GM23338 (cell line): Measurements from ENCODE around the gene NCOA7. TPM values are rescaled to one million over a fixed set of nuclear protein-coding genes. Genes with fewer than 3 reads are reported as not detected.

Experiments
- ATAC-seq: fragments of 200-7000 bp; cut with Tn5 transposase; 3 replicates; pipeline ENCODE4 v1.9.1; 2020
- DNase-seq: peaks from one replicate; pipeline ENCODE4 v3.0.0-alpha.2; 2015; ENCODE audit warnings: low spot score
- H2AFZ ChIP-seq: fragments of 200-600 bp; sonication (generic); 2 replicates; pipeline ENCODE4 v1.8.0; 2016; ENCODE audit warnings: antibody characterized with exemption, mild to moderate bottlenecking, moderate library complexity
- H3F3A ChIP-seq: fragments of 200-600 bp; sonication (generic); replicated peaks from 2 replicates; pipeline ENCODE4 v1.8.0; 2017; ENCODE audit warnings: antibody characterized with exemption, mixed run types, low read depth
- H3K27ac ChIP-seq: fragments of 200-600 bp; sonication (generic); 2 replicates; pipeline ENCODE4 v1.6.1; 2016; ENCODE audit warnings: low read depth
- H3K27me3 ChIP-seq: fragments of 200-600 bp; sonication (generic); 2 replicates; pipeline ENCODE4 v1.8.0; 2016; ENCODE audit warnings: mild to moderate bottlenecking, mixed run types, moderate library complexity; ENCODE audit not compliant: insufficient read depth
- H3K36me3 ChIP-seq: fragments of 200-600 bp; sonication (generic); 2 replicates; pipeline ENCODE4 v1.8.0; 2016; ENCODE audit warnings: mild to moderate bottlenecking; ENCODE audit not compliant: insufficient read depth
- H3K4me1 ChIP-seq: fragments of 200-600 bp; sonication (generic); 2 replicates; pipeline ENCODE4 v1.8.0; 2016; ENCODE audit warnings: mild to moderate bottlenecking, moderate library complexity; ENCODE audit not compliant: insufficient read depth
- H3K4me2 ChIP-seq: fragments of 200-600 bp; sonication (generic); 2 replicates; pipeline ENCODE4 v1.7.1; 2017; ENCODE audit warnings: mixed run types
- H3K4me3 ChIP-seq: fragments of 200-600 bp; sonication (generic); 2 replicates; pipeline ENCODE4 v1.6.1; 2016; ENCODE audit warnings: mixed run types
- H3K79me2 ChIP-seq: fragments of 200-600 bp; sonication (generic); replicated peaks from 2 replicates; pipeline ENCODE4 v1.8.0; 2017; ENCODE audit warnings: mild to moderate bottlenecking; ENCODE audit not compliant: insufficient read depth
- H3K9me2 ChIP-seq: fragments of 200-600 bp; sonication (generic); 2 replicates; pipeline ENCODE4 v1.8.0; 2017; ENCODE audit not compliant: insufficient read depth
- H4K20me1 ChIP-seq: fragments of 200-600 bp; sonication (generic); replicated peaks from 2 replicates; pipeline ENCODE4 v1.8.0; 2017; ENCODE audit warnings: mild to moderate bottlenecking; ENCODE audit not compliant: insufficient read depth
- H3K27ac Mint-ChIP-seq: 2 replicates; pipeline ENCODE4 v1.8.0; 2020; ENCODE audit warnings: inconsistent platforms, mild to moderate bottlenecking, moderate library complexity, mixed read lengths
- H3K27me3 Mint-ChIP-seq: 3 replicates; pipeline ENCODE4 v1.8.0; 2022; ENCODE audit warnings: low read depth, mild to moderate bottlenecking, moderate library complexity, mixed read lengths, inconsistent platforms; ENCODE audit not compliant: insufficient read depth, poor library complexity
- H3K36me3 Mint-ChIP-seq: 3 replicates; pipeline ENCODE4 v1.8.0; 2021; ENCODE audit warnings: low read depth, mild to moderate bottlenecking, inconsistent platforms, moderate library complexity, mixed read lengths
- H3K4me1 Mint-ChIP-seq: 3 replicates; pipeline ENCODE4 v1.8.0; 2020; ENCODE audit warnings: mild to moderate bottlenecking, inconsistent platforms, mixed read lengths
- H3K4me3 Mint-ChIP-seq: 3 replicates; pipeline ENCODE4 v1.8.0; 2021; ENCODE audit warnings: moderate library complexity, mild to moderate bottlenecking, inconsistent platforms, mixed read lengths
- H3K9me3 Mint-ChIP-seq: 3 replicates; pipeline ENCODE4 v1.8.0; 2020; ENCODE audit warnings: moderate library complexity, mild to moderate bottlenecking, inconsistent platforms, mixed read lengths
- CREB1 ChIP-seq: fragments of 250-450 bp; sonication (Bioruptor Pico); IDR thresholded peaks from 2 replicates; pipeline ENCODE4 v1.5.0; 2020; ENCODE audit warnings: low read depth, mild to moderate bottlenecking, moderate library complexity
- ETS1 ChIP-seq: IDR thresholded peaks from 2 replicates; pipeline ENCODE4 v1.6.1; 2016; ENCODE audit warnings: antibody characterized with exemption
- EZH2phosphoT487 ChIP-seq: fragments of 200-600 bp; sonication (generic); IDR thresholded peaks from one replicate; pipeline ENCODE4 v1.8.1; 2018; ENCODE audit warnings: antibody characterized with exemption; ENCODE audit not compliant: unreplicated experiment
- JUNB ChIP-seq: IDR thresholded peaks from one replicate; pipeline ENCODE4 v1.6.1; 2016; ENCODE audit warnings: antibody characterized with exemption; ENCODE audit not compliant: unreplicated experiment
- NANOG ChIP-seq: IDR thresholded peaks from 2 replicates; pipeline ENCODE4 v1.6.1; 2016; ENCODE audit warnings: antibody characterized with exemption, borderline replicate concordance
- POLR2AphosphoS5 ChIP-seq: IDR thresholded peaks from 2 replicates; pipeline ENCODE4 v1.6.1; 2016; ENCODE audit warnings: antibody characterized with exemption, low read depth
- REST ChIP-seq: IDR thresholded peaks from one replicate; pipeline ENCODE4 v1.6.1; 2018; ENCODE audit warnings: antibody characterized with exemption; ENCODE audit not compliant: unreplicated experiment
- STAT1 ChIP-seq: IDR thresholded peaks from one replicate; pipeline ENCODE4 v1.6.1; 2016; ENCODE audit warnings: antibody characterized with exemption; ENCODE audit not compliant: unreplicated experiment
- ZNF114 ChIP-seq: fragments of 250-450 bp; sonication (Bioruptor Pico); IDR thresholded peaks from 2 replicates; pipeline ENCODE4 v1.5.0; 2020; ENCODE audit warnings: mild to moderate bottlenecking, moderate library complexity
- ZNF331 ChIP-seq: fragments of 250-450 bp; sonication (Bioruptor Pico); IDR thresholded peaks from 2 replicates; pipeline ENCODE4 v1.5.0; 2020; ENCODE audit warnings: low read depth, mild to moderate bottlenecking, moderate library complexity
- ZNF462 ChIP-seq: fragments of 250-450 bp; sonication (Bioruptor Pico); IDR thresholded peaks from 2 replicates; pipeline ENCODE4 v1.5.0; 2020; ENCODE audit warnings: mild to moderate bottlenecking, moderate library complexity
- polyA plus RNA-seq: library from polyadenylated mRNA; unstranded; fragments of >200 nt; fragmentation: Nextera tagmentation; extraction: Ambion mirVana; gene quantifications from 2 replicates; pipeline ENCODE4 v1.2.1, GENCODE V29; 2016
- total RNA-seq: library from RNA; depleted of rRNA; stranded (reverse); fragments of >200 nt; shearing (Covaris generic); gene quantifications from 2 replicates; pipeline ENCODE4 v1.2.3, GENCODE V29; 2014

NCOA7 gene
- total and polyA plus RNA-seq, 2 experiments from 2014 or later, result 9.3 to 15.7 TPM

- TF ChIP-seq JUNB (no peak), NANOG (no peak), ZNF114 (no peak)
Observed at GRCh38 chr6:125927761-125928160, 137.0 kb downstream of the NCOA7 start (continued).

- Histone ChIP-seq H3K36me3 (no peaks in the 10 kb centered on the region), H3K9me2 (no peaks in the 10 kb centered on the region), H3K27me3 (no peaks in the 10 kb centered on the region), H3K4me2 (no peak overlapping the region), H3K4me3 (no peak overlapping the region), H3F3A (no peaks in the 10 kb centered on the region), H2AFZ (no peak overlapping the region), H3K79me2 (no peaks in the 10 kb centered on the region), H4K20me1 (no peaks in the 10 kb centered on the region), H3K27ac (no peak overlapping the region), H3K4me1 (no peaks in the 10 kb centered on the region)
- H3K27ac Mint-ChIP-seq, result no peak overlapping the region
- TF ChIP-seq ZNF331 (CRISPR knock-in tag) (no peak), EZH2phosphoT487 (no peak), POLR2AphosphoS5 (no peak), REST (no peak), NANOG (no peak), ZNF114 (no peak), STAT1 (no peak), CREB1 (CRISPR knock-in tag) (no peak), ZNF462 (CRISPR knock-in tag) (no peak), JUNB (no peak), ETS1 (no peak)
- H3K4me3 Mint-ChIP-seq, result no peak overlapping the region
- DNase-seq, result no peak
- H3K36me3 Mint-ChIP-seq, result no peaks in the 10 kb centered on the region
- H3K9me3 Mint-ChIP-seq, result 0 out of 3 replicates have a peak, but pooled peaks cover 4% of the 10 kb centered on the region
- H3K27me3 Mint-ChIP-seq, result peaks cover 9% of the 10 kb centered on the region
- no peak for ATAC-seq
- no peaks in the 10 kb centered on the region for H3K4me1 Mint-ChIP-seq
Observed at GRCh38 chr6:125930765-125931418, 140.1 kb downstream of the NCOA7 start.
